Stimulated activated CD8-positive, alpha-beta memory T cell treated with anti-CD3 and anti-CD28 coated beads, Interleukin-12 subunit alpha, Interleukin-12 subunit beta, amount 100 ng/mL, for 24 hours (primary cell): ENCODE measurements around the gene GSX1.
A peak's percentile ranks its signal among the peaks of the same experiment; 100 is the strongest.
"Not testable (repeated sequence)": the region's sequence is repeated elsewhere in the genome, so short reads cannot be mapped to it uniquely, and the experiment has no call there.

ENCODE experiments used
- DNase-seq: peaks from one replicate; pipeline ENCODE4 v3.0.0-alpha.2; 2020; ENCODE audit errors: extremely low read depth

Gene GSX1

DNA sequence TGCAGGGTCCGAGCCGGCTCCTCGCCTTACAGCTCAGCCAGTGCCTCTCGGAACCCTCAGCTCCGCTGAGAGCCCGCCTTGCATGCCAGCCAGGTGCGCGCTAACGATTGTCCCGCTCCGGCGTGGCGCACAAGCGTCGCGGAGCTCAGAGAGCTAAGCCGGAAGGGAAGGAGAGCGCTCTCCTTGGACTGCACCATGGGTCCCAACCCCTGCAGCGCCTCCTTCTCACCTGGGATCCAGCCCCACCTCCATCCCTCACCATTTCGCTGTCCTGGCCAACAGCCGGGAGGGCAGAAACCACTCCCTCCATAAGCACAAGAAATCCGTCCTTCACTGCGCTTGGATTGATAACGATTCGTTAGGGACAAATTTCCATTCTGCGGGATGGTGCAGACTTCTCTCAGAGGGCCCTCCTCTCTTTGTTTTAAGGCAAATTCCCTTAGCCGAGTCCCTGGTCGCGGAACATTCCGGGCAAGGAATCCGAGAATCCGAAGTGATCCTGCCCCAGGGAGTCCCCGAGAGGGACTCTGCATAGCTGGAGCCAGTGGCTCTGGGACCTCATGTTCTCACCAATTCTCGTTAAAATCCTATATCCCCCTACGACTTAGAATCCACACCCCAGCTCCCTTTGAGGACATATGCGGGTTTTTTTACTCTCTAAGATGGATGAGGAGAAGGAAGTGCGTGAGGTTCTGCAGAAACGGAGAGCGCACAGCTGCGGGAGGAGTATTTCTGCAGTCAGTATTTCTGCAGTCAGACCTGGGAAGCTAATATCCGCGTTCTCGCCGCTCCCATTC is 2.8 kb downstream of the GSX1 start:
- DNase-seq, result no peak

DNA sequence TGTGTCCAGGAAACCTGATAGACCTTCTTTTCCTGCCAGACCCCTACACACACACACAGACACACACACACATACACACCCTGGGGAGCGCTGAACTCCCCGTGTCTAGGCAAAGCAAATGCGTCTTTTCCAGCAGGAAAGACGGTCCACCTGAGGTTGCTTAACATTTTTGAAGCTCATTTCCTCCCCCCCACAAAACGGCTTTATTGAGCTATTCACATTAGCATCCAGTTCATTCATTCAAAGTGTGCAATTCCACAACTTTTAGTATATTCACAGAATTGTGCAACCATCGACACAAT is 3.4 kb downstream of the GSX1 start:
- no peak for DNase-seq

DNA sequence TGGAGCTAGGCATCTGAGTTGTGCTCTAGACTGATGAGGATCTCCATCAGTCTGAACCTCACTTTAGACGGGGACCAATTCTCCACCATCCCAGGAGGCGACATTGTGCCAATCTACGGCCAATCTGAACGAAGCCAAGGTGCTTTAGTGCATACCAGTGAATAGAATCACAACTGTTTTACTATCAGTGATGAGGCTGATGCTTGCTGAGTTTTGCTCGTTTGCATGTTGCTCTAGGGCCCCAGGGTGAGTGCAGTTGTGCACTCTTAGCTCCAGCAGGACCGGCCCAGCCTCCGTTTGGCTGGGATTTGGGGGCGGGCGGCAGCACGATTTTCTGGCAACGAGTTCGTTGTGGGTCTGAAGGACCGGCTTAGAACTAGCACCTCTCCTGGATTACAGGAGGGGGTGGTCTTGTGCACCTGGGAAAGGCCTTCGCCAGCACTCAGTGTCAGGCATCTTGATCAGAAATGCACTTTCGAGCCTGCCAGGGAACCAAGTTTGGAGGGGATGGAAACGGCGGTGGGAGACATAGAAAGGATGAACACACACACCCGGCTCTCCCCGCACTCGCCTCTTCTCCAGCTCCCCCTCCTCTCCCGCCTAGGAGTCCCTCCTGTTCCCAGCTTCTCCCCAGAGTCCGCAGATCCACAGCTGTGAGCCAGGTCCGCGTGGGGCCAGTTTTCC is 4.4 kb downstream of the GSX1 start:
- no peak for DNase-seq

DNA sequence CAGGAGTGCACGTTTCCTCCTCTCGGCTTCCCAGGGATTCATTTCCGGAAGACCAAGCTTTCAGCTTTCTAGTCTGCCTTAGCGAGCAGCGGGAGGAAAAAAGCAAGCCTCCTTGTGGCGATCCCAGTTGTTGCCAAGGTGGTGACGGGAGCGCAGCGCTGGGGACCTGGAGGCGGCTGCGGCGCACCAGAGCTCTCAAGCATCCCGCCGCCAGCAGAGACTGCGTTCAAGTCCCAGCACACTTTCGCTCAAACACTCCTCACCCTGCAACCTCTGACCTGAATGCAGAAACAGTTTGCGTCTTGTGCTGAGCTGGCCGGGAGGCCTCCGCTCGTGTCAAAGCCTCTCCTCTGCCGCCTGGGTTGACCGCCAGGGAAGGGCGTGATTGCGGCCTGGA is 4.9 kb downstream of the GSX1 start:
- DNase-seq, result no peak

DNA sequence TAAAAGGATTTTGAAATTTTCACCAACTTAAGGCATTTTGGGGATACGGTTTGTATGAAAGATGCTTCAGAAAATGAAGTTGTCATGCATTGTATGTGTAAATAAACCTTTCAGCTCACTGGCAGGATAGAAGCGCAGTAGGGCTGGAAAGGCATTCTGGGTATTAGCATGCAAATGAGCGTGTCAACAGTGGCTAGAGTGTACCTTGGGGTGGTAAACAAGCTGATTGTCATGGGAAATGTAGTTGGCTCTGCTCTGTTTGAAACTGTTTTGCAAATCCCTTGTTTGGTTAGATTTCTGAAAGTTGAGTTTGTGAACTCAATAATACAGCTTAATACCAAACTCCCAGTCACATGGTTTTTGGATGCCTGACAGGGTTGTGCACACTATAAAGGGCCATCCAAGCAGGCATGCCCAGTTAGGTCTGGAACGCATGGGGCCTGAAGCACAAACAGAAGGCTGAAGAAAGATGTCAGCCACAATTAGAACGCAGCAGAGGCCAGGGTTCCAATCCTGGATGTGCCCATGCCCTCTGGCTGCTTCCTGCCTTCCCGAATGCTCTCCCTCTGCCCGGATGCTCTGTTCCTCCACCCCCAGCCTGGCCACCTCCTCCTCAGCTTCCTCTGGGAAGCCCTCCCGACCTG is 14.6 kb downstream of the GSX1 start:
- DNase-seq, result no peak

DNA sequence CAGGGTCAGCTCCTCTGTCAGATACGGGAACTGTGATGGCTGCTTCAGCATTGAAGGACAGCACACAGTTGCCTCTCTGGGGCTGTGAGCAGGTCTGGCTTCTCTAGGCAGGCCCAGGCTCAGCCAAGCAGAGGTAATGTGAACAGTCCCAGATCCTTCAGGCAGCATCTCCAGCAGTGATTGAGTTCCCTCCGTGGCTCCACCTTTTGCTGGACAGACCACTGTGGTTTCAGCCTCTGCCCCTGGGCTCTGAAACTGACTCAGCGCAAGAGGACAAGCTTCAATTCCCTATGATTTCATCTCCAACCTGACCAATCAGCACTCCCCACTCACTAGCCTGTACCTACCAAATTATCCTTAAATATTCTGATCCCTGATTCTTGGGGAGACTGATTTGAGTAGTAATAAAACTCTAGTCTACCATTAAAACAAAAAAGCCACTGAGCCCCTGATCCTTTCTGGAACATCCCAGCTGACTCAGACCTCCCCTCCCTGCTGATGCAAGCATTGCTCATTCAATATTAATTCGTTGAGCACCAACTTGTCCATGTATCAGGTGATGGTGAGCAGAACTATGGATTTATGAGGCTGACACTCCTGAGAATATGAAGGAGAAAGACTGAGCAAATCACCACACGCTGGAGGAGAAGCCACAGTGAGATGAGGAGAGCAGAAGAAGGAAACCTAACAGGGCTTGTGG is 16.7 kb downstream of the GSX1 start:
- no peak for DNase-seq

DNA sequence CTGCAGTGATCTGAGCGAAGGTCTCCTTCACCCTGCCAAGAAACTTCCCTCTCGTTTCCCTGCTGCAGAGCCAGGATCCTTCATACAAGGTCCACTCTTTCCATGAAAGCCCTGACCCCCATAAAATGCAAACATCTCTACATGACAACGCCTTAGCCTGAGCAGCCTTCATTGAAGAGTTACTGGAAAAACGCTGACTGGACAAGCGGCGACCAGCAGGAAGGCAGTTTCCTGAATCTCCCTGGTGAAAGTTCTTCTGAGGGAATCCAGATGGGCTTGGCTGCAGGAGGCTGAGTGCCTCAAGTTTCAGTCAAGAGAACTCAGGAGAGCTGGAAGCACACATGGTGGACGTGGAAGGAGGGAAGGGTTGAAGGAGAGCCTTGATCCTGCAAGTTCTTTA is 17.7 kb downstream of the GSX1 start:
- DNase-seq, result no peak

DNA sequence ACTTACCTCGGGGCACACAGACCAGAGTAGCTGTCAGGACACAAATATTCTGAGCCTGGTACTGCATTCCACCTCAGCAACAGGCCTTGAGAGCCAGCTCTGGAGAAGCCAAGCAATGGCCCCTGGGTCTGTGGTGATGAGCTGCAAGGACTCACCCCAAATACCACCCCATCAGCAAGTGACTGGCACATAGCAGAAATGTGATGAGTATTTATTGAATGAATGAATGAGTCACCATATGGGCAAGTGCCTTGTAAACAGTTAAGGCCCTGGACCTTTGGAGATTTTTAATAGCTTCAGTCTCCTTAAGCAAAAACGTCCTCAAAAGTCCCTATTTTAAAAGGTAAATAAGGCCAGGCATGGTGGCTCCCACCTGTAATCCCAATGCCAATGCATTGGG is 18.2 kb downstream of the GSX1 start:
- DNase-seq, result no peak

DNA sequence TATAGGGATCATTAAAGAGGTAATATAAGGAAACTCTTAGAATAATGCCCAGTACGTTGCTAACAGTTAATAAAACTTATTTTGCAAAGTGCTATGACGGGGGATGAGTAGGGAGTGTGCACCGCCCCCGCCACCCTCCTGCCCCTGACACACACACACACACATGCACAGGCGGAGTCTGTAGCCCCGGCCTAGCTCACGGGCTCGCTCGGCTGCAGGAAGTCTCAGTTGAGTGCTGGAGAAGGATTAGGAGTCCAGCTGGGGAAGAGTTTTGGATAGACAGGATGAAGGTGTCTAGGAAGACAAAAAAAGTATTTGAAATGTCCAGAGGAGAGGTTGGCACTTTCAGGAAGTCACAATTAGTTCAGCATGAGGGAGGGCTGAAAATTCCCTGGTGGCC is 21.5 kb downstream of the GSX1 start:
- DNase-seq, result no peak

DNA sequence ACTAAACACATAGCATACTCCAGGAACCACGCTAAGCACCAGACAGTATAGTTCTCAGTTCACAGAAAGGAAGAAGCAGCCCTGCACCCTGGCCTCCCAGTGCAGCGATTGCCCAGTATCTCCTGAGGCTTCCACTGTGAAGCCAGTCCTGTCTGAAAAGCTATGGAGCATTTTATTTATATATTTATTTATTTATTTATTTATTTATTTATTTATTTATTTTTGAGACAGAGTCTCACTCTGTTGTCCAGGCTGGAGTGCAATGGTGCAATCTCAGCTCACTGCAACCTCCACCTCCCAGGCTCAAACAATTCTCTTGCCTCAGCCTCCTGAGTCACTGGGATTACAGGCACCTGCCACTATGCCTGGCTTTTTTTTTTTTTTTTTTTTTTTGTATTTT is 25.5 kb downstream of the GSX1 start:
- not testable (repeated sequence) for DNase-seq

DNA sequence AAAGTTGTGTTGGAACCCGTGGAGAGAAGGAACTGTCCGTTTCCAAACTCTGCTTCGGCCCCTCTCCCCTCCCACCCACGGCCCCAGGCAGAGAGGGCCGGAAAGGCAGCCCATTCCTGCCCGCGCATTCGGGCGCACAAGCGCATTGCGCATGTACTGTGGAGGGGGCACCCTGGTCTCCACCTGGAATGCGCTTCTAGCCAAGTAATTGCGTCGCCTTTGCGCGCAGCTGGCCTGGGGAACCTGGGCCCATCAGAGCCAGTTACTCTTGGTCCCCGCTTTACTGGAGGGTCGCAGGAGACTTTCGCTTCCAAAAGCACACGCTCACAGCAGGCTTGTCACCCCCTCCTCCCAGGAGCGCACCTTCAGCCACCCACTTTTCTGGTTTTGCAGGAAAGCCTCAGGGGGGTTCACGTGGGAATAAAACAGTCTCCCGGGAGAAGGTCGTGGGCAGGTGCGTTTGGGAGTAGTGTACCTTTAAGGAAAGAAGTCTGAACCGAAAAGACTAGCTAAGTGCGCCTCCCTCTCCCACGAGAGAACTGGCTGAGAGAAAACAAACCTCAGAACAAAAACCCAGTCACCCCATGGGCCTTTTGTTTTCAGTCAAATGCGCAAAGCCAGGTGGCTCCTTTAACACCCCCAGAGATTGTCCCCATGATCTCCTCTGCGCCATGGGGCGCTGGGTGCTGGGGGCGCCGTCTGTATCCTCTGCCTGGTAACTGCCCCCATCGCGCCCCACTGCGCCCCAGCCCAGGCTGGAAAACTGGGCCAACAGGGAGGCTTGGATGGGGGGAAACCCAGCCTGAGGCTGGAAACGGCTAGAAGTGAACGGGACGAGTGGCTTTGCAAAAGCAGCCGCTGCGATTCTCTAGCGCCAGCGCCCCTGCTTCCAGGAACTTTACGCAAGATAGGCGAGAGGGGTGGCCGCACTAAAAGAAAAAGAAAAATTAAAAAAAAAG is 28.5 kb downstream of the GSX1 start:
- no peak for DNase-seq

DNA sequence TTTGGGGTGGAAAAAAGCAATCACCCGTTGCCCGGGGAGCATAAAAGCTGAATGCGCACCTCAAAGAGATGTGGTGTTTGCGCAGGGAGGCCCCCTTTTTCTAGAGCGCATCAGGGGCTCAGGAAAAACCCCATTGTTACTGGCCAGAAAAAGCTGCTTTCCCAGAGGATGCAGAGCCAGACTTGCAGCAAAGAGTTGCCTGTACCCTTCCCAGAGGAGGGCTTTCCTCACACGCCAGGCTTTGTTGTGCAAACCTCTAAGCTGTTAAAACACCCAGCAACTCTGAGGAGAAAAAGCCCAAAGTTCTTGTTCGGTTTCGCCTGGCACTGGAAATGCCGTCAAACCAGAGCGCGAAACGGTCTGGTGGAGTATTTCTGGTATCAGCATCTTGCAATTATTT is 29.3 kb downstream of the GSX1 start:
- no peak for DNase-seq

DNA sequence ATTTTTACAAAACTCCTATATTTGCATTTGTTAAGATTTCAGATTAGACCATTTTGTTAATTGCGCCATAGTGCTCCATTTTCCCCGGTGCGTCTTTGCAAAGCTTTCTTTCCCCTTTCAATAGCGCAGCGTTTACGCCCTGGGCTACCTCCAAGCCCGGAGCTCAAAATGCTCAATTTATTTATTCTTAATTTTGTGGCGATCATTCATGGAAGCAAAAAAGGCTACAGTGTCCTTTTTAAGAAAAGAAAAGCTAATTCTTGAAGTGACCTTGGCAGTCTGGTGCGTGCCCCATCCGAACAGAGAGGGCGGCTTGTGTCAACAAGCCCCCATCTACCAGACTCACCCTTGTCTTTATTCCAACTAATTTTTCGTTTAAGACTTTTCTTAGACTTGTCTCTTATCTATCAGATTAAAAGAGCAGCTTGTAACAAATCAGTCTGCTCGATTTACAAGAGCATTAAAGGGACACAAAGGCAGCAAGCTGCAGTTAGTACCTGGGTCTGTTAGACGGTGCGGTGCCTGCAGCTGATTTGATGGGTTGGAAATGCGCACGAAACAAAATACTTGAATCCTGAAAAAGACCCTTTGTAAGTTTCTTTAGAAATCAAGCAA is 30.1 kb downstream of the GSX1 start:
- DNase-seq, result no peak

DNA sequence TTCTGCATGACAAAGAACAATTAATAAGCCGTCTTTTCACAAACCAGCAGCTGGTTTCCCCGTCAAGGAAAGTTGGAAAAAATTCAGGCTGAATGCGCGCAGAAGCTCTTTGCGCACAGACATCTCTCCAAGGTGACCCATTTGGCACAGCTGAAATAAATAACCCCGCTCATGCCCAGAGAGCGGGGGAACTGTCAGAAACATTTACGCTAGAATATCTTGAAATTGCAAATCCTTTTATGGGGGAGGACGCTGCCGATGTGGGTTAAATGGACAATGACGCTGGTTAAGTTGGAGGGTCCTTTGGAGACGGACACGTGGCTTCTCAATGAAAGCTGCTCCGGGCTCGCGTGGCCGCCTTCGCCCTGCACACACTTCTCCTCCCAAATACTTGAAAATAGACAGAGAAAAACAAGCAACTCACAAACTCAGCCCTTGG is 30.6 kb downstream of the GSX1 start:
- no peak for DNase-seq

DNA sequence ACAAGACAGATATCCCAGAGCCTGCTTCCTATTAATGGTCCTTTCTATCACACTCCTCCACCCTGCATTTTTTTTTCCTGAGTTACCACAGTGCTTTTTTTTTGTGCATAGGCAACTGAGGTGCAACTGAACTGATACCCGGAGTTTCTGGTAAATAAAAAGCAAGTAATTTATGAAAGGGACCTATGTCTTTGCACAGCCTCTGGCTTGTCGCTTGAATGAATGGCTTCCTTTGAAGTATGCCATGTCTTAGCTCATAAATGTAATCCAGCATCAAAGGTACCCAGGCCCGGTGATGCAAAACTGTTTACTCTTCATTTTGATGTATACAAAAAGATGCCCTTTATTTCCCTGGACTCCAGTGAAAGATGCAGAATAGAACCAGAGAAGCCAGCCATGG is 31.8 kb downstream of the GSX1 start:
- no peak for DNase-seq

DNA sequence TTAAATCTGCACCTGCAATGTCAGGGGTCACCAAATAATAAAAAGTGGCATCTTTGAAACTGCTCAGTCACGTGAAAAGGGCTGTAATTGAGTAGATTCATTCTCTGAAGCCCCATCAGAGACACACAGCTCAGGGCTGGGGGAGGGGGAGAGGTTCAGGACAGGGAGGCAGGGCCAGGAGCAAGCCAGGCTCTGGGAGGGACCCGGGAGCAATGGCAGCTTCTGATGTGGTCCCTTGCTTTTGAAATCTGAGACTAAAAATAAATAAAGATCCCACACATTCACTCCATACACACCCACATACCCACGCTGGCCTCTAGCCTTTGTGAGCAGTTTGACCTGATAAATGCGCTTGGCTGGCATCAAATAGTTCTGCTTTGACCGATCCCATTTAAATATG is 32.8 kb downstream of the GSX1 start:
- no peak for DNase-seq

DNA sequence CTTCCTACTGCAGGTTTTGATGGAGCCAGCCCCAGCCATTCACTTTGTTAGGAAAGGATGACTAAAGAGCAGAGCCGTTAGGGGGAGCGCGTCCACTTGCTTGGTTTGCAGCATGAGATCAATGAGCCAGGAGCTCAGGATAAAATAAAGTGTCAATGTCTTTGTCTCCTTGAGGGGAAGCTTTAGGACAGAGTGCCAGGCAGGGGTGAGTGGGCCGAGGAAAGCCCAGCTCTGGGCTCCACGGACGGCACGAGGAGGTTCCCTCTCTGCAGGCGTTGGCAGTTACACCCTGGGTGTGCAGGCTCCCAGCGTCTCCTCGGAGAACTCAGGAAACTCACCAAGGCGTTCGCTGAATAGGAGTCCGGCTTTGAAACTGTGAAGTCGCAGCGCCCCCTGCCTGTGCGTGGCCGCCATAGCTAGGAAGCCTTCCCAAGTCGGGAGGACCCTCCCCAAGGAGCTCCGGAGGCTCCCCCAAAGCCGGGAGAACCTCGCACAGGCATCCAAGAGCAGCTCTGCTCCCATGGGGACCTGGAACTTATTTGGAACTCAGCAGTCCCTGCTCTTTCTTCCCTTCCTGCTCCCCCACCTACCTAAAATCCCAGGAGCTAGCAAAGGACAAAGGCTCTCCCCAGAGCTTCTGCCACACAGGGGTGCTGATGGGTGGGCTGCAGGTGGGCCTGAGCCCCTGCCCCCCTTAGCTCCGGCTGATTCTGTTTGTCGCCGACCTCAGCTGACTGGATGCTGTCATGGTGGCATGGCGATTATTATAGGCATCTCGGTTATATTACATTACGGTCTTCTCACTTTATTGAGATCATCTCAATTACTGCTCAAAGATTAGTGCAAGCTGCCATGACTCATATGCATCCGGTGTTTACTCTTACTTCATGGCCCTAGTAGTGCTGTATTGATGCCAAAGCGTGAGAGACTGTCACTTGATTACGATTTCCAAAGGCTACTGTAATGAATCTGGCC is 34.4 kb downstream of the GSX1 start:
- peak; percentile 19 for DNase-seq

DNA sequence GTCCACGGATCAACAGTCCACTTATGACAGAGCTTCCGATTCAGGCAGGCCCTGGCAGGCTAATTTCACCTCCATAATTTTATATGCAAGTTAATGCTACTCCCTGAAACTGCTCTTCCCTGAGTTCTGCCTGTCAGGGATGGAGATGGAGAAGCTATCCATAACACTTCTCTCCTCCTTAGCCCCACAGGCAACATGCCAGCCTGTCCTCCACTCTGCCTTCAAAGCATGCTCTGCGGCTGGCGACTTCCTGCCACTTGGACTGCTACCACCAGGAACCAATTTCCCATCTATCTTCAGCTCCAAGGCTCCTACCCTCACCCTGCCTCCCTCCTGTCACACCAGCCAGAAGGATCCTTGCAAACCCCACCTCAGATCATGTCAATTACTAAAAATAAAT is 35.4 kb downstream of the GSX1 start:
- DNase-seq, result no peak

DNA sequence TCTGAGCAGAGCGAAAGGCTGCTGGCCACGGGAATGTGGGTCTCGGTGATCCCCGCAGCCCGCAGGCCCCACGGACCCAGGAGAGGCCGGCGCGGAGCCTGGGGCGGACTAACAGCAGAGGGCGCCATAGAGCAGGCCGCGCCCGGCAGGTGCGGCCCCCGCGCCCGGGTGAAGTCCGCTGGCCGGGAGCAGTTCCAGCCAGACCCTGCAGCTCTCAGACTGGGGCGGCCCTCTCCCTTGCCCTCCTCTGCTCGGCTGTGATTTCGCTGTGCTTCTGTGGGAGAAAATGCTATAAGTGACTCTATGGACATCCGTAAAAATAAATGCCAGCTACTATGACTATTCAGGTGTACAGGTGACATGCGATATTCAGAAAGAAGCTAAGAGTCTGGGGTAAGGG is 37.7 kb downstream of the GSX1 start:
- peak; percentile 20 for DNase-seq

DNA sequence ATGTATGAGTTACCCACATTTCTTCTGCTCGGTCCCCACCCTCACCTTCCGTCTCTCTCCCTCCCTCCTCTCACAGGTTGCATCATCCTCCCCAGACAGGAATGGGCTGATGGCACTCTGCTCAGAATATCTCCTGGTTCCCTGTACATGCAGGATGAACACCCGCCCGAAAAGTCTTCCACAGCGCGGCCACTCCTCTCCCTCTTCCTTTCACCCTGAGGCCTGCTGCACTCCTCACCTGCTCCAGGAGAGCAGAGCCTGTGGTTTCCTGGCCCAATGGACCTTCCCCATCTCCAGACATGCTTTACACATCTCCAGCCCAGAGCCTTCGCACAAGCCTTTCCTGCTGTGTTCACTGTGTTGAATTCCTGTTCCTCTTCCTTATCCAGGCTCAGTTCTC is 40.9 kb downstream of the GSX1 start:
- DNase-seq, result no peak
